HL-60/S4 treated with phorbol 12-myristate 13-acetate at 8.2 ng/mL for 4 days and 3 days (cell line): ENCODE results near the gene TCF15.
"Not testable (repeated sequence)": the region's sequence is repeated elsewhere in the genome, so short reads cannot be mapped to it uniquely, and the experiment has no call there.

Source experiments
- in situ Hi-C: fragments of 300-500 bp; cut with MboI; formaldehyde crosslinking; loops from 2 replicates; pipeline ENCODE4 v1.15.0; 2022; ENCODE audit warnings: low sequenced_read_pairs

The TCF15 gene

GRCh38 chr20:584161-584970 is 25.7 kb downstream of the TCF15 start:
- in situ Hi-C loops: no loop called here

GRCh38 chr20:582204-582603 is 27.9 kb downstream of the TCF15 start:
- in situ Hi-C loops: no loop called here

DNA sequence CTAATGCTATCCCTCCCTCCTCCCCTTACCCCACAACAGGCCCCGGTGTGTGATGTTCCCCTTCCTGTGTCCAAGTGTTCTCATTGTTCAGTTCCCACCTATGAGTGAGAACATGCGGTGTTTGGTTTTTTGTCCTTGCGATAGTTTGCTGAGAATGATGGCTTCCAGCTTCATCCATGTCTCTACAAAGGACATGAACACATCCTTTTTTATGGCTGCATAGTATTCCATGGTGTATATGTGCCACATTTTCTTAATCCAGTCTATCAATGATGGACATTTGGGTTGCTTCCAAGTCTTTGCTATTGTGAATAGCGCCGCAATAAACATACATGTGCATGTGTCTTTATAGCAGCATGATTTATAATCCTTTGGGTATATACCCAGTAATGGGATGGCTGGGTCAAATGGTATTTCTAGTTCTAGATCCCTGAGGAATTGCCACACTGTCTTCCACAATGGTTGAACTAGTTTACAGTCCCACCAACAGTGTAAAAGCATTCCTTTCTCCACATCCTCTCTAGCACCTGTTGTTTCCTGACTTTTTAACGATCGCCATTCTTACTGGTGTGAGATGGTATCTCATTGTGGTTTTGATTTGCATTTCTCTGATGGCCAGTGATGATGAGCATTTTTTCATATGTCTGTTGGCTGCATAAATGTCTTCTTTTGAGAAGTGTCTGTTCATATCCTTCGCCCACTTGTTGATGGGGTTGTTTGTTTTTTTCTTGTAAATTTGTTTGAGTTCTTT is 31.0 kb downstream of the TCF15 start:
- in situ Hi-C loops: not testable (repeated sequence)

DNA sequence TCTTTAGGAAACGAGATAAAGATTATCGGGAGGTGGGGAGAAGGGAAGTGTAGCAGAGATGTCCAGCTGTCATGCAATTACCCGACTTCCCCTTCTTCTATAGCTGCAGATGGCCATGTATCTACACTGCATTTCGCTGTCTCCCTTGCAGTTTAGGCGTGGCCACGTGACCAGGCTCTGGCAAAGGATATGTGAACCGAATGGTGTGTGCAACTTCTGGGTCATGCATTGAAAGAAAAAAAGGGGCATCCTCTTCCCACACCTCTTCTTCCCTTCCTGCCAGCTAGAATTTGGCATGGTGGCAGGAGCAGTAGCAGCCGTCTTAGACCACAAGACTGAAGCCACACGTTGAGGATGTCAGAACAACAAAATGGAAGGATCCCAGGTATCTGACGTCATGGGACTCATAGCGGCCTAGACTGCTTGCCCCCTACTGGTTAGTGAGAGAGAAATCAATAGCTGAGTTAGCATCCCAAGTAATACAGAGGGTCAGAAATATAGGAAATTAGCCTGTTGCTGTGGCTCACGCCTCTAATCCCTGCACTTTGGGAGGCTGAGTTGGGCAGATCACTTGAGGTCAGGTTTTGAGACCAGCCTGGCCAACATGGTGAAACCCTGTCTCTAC is 32.8 kb downstream of the TCF15 start:
- in situ Hi-C loops: no loop called here

DNA sequence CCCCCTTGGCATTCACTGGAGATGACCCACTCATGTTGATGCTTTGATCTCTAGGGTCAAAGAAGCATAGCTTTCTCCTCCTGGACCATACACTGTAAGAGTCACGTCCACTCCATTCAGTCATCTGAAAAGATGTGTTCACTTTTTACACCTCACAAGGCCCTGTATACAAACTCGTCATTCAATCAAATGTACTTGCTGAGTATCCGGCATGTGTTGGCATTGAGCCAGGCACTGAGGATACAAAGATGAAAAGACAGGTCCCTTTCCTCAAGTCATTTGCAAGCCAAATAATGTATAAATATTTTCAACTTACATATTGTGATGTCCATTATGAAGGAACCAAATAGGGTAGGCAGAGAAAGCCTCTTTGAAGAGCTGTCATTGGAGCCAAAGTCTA is 34.0 kb downstream of the TCF15 start:
- in situ Hi-C loops: no loop called here

DNA sequence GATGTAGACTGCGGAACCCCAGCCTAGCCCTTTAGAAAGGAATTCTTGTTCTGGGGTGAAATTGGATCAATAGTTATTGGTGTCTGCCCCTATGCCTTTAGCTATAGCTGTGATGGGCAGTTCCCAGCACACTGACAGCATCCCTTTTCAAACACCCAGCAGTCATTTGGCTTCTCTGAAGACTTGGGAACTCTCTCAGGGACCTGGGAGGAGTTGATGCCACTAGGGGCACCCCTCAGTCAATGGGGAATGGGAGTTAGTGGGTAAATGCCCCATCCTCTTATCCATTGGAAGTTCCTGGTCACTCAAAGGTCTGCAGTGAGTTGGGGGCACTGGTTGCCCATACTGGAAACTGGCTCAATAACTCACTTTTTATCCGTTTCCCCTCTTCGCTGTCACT is 34.9 kb downstream of the TCF15 start:
- in situ Hi-C loops: no loop called here

GRCh38 chr20:574297-574942 is 35.7 kb downstream of the TCF15 start:
- in situ Hi-C loops: no loop called here

DNA sequence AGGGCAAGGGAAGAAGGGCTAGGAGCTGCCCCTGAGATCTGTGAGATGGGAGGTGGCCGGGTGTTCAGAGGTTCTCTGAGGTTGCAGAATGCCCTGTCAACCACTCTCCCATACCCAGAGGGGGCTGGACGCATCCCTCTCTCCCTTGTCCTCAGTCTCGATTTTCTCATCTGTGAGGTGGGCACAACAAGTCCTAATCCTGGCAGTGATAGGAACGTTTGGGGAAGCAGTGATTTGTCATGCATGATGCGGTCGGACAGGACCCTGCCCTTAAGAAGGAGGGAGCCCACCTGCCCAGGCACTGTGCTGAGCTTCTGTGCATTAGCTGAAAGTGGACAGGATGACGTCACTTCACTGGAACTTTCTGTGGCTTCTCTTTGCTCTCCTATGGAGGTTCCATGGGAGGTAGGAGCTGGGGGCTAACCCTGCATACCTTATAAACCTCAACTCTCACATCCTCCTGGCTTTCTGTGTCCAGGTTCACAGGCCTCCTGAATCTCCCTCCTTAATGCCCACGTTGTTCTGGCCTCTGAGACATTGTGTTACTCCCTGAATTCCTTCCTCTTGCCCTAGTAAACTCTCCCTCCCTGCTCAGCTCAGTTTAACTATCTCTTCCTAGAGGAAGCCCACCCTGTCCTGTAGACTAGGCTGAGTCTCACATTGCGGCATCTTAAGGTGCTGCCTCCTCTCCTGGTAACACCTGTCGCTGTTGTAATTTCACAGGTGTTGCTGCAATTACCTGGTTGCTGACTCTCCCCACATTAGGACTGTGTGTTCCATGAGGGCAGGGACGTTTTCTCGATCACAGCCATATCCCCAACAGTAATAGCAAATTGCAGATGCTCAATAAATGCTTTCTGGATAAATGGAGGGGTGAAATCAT is 36.5 kb downstream of the TCF15 start:
- in situ Hi-C loops: no loop called here

GRCh38 chr20:572727-573126 is 37.4 kb downstream of the TCF15 start:
- in situ Hi-C loops: no loop called here

DNA sequence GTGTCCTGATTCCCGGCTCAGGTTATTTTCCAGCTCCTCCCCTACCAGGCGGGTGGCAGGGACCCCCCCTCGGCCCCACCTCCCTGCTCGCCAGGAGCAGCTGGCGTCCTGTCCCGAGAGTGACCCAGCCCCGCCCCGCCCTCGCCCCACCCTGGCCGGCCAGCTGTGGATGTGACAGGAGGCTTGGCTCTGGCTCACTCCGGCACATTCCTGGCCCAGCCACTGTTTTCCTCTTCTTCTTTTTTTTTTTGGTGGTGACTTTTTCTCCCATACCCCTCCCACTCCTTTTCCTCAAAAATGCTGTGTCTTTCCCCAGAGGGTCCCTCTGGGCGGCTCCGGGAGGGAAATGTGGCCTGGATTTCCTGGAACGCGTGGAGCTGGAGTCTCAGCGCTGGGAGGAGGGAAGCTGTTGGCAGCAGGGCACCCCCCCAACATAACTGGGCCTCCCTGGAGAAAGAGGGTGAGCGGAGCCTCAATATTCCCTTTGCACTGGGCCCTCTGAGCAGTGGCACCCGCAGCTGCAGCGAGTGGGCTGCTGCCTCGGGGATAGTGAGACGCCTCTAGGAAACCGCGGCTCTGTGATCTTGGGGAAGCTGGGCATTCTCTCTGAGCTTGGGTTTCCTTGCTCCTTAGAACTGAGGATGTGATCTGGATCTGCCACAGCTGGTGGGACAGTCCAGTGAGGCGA is 38.2 kb downstream of the TCF15 start:
- in situ Hi-C loops: no loop called here

- in situ Hi-C loops: loop anchor here (10.0 kb wide), 1 partner anchor 76 kb away; no protein-coding TSS in a partner anchor
Measured at GRCh38 chr20:568673-569415, 41.3 kb downstream of the TCF15 start.

GRCh38 chr20:568097-568652 is 41.9 kb downstream of the TCF15 start:
- in situ Hi-C loops: loop anchor here (10.0 kb wide), 1 partner anchor 77 kb away; no protein-coding TSS in a partner anchor

DNA sequence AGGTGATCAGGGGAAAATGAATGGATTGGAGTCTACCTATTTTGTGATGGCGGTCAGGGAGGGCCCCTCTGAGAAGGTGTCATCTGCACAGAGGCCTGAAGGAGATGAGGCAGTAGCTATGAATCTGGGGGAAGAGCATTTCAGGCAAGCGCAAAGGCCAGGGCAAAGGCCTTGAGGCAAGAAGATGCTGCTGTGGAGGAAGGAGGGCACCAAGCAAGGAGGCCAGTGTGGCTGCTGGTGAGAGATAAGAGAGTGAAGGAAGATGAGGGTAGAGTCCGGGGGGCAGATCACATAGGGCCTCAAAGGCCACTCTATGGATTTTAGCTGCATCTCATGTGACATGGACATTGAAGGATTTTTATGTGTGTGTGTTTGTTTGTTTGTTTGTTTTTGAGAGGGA is 45.9 kb downstream of the TCF15 start:
- in situ Hi-C loops: loop anchor here (10.0 kb wide), 1 partner anchor 81 kb away; no protein-coding TSS in a partner anchor

GRCh38 chr20:563187-563586 is 46.9 kb downstream of the TCF15 start:
- in situ Hi-C loops: loop anchor here (10.0 kb wide), 1 partner anchor 82 kb away; no protein-coding TSS in a partner anchor

DNA sequence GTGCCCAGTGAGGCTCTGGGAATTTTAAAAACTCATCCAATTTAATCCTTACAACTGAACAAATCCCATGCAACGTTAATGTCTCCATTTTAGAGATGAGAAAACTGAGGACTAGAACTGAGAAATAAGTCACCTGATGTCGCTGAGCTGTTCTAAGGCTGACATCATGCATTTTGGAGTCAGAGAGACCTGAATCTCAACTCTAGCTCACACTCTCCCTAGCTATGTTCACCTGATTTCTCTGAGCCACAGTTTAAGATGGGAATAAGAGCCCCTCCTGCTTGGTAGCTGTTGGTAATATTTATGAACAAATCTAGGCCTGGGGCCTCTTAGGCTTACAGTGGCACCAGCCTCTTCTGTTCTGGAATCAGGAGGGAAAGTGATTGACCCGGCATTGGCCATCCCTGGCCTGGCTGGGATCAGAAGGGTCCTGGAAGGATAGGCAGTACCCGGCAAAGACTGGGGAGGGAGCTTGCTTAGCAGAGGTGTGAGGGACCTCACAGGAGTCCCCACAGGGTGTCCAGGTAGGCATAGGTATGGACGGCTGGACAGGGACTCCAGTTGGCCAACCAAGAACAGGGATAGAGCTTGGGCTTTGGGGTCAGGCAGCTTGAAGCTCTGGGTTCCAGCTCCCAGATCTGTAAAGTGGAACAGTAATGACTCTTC is 47.7 kb downstream of the TCF15 start:
- in situ Hi-C loops: loop anchor here (10.0 kb wide), 1 partner anchor 82 kb away; no protein-coding TSS in a partner anchor

- in situ Hi-C loops: loop anchor here (10.0 kb wide), 1 partner anchor 83 kb away; no protein-coding TSS in a partner anchor
Measured at GRCh38 chr20:561437-562231, 48.5 kb downstream of the TCF15 start.

- in situ Hi-C loops: loop anchor here (10.0 kb wide), 1 partner anchor 84 kb away; no protein-coding TSS in a partner anchor
Measured at GRCh38 chr20:560680-561079, 49.4 kb downstream of the TCF15 start.
